A673 (cell line): ENCODE measurements around the gene ZNF277. TPM values are rescaled to one million over a fixed set of nuclear protein-coding genes. Genes with fewer than 3 reads are reported as not detected.

Experiments used
- BruUV-seq: library from RNA; stranded (reverse); fragments of 400-500 nt; replicated peaks from 2 replicates; lab custom pipeline; 2021; lab: Mats Ljungman, UMichigan
- CTCF ChIA-PET: fragments of 300-600 bp; sonication (Branson Sonifier 250); formaldehyde crosslinking; loops from one replicate; lab custom pipeline; 2022; ENCODE audit warnings: antibody characterized with exemption; lab: Charles Lee
- POLR2A ChIA-PET: fragments of 300-600 bp; sonication (Branson Sonifier 250); formaldehyde crosslinking; loops from one replicate; lab custom pipeline; 2022; ENCODE audit warnings: antibody characterized with exemption; ENCODE audit not compliant: low non-redundant PET; lab: Charles Lee
- DNase-seq: peaks from one replicate; pipeline ENCODE4 v3.0.0-alpha.2; 2015; ENCODE audit warnings: low spot score
- H3K27ac ChIP-seq: fragments of 200-600 bp; sonication (generic); 2 replicates; pipeline ENCODE4 v1.5.1; 2016; ENCODE audit warnings: mixed run types, low read depth, mild to moderate bottlenecking, mixed read lengths, antibody characterized with exemption, low read length; ENCODE audit not compliant: poor library complexity, severe bottlenecking
- H3K27me3 ChIP-seq: fragments of 200-600 bp; sonication (generic); replicated peaks from 2 replicates; pipeline ENCODE4 v1.6.1; 2017; ENCODE audit warnings: mixed run types, low read depth, mild to moderate bottlenecking, mixed read lengths, antibody characterized with exemption, low read length; ENCODE audit not compliant: insufficient read depth, poor library complexity
- H3K36me3 ChIP-seq: fragments of 200-600 bp; sonication (generic); 2 replicates; pipeline ENCODE4 v1.6.1; 2016; ENCODE audit warnings: mixed run types, mild to moderate bottlenecking, mixed read lengths, antibody characterized with exemption, low read length; ENCODE audit not compliant: insufficient read depth, poor library complexity, severe bottlenecking
- H3K4me1 ChIP-seq: fragments of 200-600 bp; sonication (generic); 2 replicates; pipeline ENCODE4 v1.6.1; 2017; ENCODE audit warnings: mixed run types, mild to moderate bottlenecking, mixed read lengths, antibody characterized with exemption, low read length; ENCODE audit not compliant: insufficient read depth, poor library complexity, severe bottlenecking
- H3K4me3 ChIP-seq: fragments of 200-600 bp; sonication (generic); 2 replicates; pipeline ENCODE4 v1.5.1; 2016; ENCODE audit warnings: low read depth, mixed run types, mild to moderate bottlenecking, mixed read lengths, low read length; ENCODE audit not compliant: poor library complexity, severe bottlenecking
- H3K9me3 ChIP-seq: fragments of 200-600 bp; sonication (generic); 2 replicates; pipeline ENCODE4 v1.6.1; 2016; ENCODE audit warnings: mixed run types, low read depth, mild to moderate bottlenecking, mixed read lengths, antibody characterized with exemption, low read length; ENCODE audit not compliant: poor library complexity, severe bottlenecking
- EZH2 ChIP-seq: fragments of 200-600 bp; sonication (generic); IDR thresholded peaks from 2 replicates; pipeline ENCODE4 v1.6.1; 2017; ENCODE audit warnings: borderline replicate concordance, low read depth, mild to moderate bottlenecking, mixed read lengths, antibody characterized with exemption, low read length; ENCODE audit not compliant: poor library complexity, severe bottlenecking
- intact Hi-C: fragments of 100-400 bp; cut with micrococcal nuclease; formaldehyde crosslinking; loops from one replicate; pipeline ENCODE4 v1.10.0; 2022; ENCODE audit not compliant: unreplicated experiment
- total RNA-seq: library from RNA; stranded (reverse); gene quantifications from 2 replicates; pipeline ENCODE4 v1.2.3, GENCODE V29; 2021
- TF ChIP-seq, protein P1 (sequence below): fragments of 300-800, 200-600 bp; sonication (generic); conservative IDR thresholded peaks from 2 replicates; pipeline ENCODE4 v1.5.1; 2017; ENCODE audit warnings: low read depth, mild to moderate bottlenecking, antibody characterized with exemption, low read length, moderate library complexity, mixed read lengths

Gene ZNF277
- total RNA-seq, 1 experiment from 2014 or later: 17.7 TPM

DNA sequence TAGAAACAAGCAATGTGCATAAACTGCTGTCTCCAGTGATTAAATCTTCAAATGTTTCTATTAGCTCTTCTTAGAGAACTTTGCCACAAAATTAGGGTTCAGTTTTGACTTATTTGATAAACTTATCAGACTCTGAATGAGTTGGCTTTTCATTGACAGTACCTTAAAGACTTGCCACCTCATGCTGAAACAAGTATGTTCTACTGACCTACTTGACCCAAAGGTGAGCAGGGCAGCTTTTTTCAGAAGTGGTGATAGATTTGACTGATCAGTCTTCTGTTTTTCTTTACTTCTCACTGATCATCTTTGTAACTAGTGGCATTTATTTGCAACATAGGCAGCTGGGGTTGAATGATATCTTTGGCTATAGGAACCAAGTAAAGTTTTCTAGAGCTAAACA, 7.8 kb downstream of the ZNF277 start:
- Histone ChIP-seq H3K4me1 (no peaks in the 10 kb centered on the region), H3K36me3 (no peaks in the 10 kb centered on the region), H3K27ac (no peak overlapping the region), H3K27me3 (no peaks in the 10 kb centered on the region), H3K9me3 (no peaks in the 10 kb centered on the region), H3K4me3 (no peak overlapping the region)
- intact Hi-C loops: no loop called here
- TF ChIP-seq EZH2: no peak
- TF ChIP-seq, protein P1, sequence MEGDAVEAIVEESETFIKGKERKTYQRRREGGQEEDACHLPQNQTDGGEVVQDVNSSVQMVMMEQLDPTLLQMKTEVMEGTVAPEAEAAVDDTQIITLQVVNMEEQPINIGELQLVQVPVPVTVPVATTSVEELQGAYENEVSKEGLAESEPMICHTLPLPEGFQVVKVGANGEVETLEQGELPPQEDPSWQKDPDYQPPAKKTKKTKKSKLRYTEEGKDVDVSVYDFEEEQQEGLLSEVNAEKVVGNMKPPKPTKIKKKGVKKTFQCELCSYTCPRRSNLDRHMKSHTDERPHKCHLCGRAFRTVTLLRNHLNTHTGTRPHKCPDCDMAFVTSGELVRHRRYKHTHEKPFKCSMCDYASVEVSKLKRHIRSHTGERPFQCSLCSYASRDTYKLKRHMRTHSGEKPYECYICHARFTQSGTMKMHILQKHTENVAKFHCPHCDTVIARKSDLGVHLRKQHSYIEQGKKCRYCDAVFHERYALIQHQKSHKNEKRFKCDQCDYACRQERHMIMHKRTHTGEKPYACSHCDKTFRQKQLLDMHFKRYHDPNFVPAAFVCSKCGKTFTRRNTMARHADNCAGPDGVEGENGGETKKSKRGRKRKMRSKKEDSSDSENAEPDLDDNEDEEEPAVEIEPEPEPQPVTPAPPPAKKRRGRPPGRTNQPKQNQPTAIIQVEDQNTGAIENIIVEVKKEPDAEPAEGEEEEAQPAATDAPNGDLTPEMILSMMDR: no peak
- POLR2A ChIA-PET: no interaction called here
- CTCF ChIA-PET: no interaction called here
- DNase-seq: no peak
- BruUV-seq: no TSS peak

- CTCF ChIA-PET: no interaction called here
- DNase-seq: no peak
- Histone ChIP-seq H3K27ac (no peak overlapping the region), H3K27me3 (no peaks in the 10 kb centered on the region), H3K9me3 (no peaks in the 10 kb centered on the region), H3K36me3 (no peaks in the 10 kb centered on the region), H3K4me3 (no peak overlapping the region), H3K4me1 (no peaks in the 10 kb centered on the region)
- no peak for TF ChIP-seq EZH2
- TF ChIP-seq, protein P1: no peak
- BruUV-seq: no TSS peak
- POLR2A ChIA-PET: interaction anchor here (0.6 kb wide), 1 partner anchor 527 kb away, joined by 4 read pairs; no protein-coding TSS in a partner anchor
- intact Hi-C loops: no loop called here
Observed at GRCh38 chr7:112214883-112215282, 8.4 kb downstream of the ZNF277 start.

DNA sequence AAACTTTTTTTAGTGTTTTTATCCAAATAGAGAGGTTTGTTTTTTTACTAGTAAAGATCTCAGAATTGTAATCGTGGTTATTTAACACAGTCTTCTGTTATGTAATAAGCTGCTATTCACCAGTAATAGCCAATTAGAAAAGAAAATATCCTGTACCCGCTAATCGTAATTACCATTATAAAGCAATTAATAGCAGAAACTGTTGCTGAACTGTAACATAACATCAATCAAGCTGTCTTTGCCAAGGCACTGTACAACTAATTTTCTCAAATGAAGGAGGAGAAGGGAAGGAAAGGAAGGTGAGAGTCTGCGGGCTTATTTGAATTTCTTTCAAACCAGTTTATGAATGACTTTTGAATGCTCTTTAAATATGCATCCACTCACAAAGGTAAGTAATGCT, 9.3 kb downstream of the ZNF277 start:
- TF ChIP-seq, protein P1: no peak
- TF ChIP-seq EZH2: no peak
- Histone ChIP-seq H3K4me1 (no peaks in the 10 kb centered on the region), H3K9me3 (no peaks in the 10 kb centered on the region), H3K4me3 (no peak overlapping the region), H3K36me3 (no peaks in the 10 kb centered on the region), H3K27me3 (no peaks in the 10 kb centered on the region), H3K27ac (no peak overlapping the region)
- ChIA-PET POLR2A (no interaction called here), CTCF (no interaction called here)
- BruUV-seq: no TSS peak
- intact Hi-C loops: no loop called here
- no peak for DNase-seq
